Stimulated activated naive CD4-positive, alpha-beta T cell (primary cell): ENCODE data around the gene NOS3.
"Not testable (repeated sequence)": the region's sequence is repeated elsewhere in the genome, so short reads cannot be mapped to it uniquely, and the experiment has no call there.

ENCODE experiments used
- DNase-seq, 6 experiments: peaks; one replicate each; lab custom pipeline; 2025; lab: John Stamatoyannopoulos, UW

NOS3 gene

DNA sequence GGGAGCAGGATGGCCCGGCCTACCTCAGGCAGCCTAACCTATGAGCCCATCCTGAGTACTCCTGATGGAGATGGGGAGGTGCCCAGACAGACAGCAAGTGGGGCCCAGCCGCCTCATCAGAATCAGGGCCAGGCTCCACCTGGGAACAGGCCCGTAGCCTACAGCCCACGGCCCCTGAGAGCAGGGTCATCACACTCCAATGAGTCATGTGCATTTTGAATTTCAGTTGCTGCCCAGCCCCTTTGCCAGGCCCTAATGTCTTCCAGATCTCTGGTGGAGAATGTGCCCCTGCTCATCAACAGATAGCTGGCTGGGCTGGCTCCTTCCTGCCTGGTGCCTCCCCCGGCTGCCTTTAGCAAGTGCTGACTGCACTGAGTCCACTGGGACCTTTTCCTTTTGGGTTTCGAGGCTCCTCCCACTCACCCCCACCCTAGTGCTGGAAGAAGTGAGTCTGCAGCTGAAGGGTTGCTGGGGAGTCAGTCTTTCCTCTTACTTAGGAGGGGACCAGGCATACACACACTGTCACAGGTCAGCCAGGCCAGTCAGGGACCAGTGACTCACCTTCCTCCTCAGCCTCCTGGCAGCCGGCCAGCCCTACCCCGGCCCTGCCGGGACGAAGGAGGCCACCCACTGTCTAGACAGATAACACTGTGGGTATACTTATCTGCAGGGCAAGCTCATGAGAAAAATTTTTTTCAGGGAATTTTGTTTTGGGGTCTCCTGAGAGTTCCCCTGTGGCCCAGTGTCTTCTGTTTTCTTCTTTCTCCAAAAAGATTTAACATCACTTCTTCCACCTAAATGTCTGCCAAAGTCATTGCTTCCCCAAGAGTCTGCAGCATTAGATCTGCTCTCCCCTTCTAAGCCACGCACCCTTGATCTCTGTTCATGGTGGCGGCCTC lies 48.4 kb downstream of the NOS3 start:
- DNase-seq = no peak

DNA sequence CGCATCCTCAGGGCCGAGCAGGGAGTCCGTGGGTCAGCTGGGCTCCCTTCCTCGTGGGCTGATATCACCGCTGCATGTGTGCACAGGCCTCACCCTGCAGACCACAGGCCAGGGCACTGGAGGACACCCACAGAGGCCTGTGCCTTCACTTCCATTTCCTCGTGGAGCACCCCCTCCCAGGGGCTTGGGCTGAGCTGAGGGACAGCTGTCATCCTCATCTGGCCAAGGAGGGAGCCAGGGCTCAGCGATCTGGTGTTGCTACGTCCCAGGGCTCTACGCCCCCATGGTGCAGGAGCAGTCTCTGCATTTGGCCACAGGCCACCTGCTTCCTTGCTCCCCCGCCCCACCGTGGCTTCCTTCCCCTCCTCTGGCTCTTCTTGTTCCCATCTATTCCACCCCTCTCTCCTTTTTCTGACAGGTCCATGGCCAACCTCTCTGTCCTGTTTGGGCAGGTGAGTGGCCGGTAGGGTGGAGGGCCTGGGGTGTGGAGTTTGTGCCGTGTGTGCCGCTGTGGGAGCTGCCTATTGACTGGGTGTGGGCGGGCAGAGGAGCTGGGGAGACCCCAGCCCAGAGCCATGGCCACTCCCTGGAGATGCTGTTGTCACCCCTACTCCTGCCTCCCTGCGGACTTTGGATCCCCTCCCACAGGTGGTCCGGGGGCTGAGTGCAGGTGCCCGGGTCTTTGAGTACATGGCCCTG lies 49.2 kb downstream of the NOS3 start:
- DNase-seq = no peak

DNA sequence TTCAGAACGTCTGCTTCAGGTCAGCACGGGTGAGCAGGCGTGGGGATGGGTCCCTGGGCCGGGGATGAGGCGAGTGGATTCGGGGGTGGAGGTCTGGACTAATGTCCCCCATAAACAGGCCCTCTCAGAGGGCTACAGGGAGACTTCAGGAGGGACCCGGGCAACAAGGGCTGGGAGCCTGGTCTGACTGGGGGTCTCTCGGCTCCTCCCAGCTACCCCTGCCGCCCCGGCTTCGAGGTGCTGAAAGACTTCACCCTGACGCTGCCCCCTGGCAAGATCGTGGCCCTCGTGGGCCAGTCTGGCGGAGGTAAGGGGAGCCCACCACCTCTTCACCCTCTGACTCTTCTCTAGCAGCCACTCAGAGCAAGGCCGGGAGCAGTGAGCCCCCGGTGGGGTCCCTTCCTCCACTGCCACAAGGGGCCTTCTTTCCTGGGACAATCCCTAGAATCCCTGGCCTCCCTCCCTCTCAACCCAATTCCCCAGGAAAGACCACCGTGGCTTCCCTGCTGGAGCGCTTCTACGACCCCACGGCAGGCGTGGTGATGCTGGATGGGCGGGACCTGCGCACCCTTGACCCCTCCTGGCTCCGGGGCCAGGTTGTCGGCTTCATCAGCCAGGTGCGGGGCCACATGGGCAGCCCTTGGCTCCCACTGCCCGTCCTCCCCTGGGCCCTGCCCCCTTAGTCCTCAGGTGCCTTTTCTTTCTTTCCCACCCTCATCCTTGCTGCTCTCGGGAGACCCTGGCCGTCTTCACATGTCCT lies 50.0 kb downstream of the NOS3 start:
- no peak for DNase-seq

DNA sequence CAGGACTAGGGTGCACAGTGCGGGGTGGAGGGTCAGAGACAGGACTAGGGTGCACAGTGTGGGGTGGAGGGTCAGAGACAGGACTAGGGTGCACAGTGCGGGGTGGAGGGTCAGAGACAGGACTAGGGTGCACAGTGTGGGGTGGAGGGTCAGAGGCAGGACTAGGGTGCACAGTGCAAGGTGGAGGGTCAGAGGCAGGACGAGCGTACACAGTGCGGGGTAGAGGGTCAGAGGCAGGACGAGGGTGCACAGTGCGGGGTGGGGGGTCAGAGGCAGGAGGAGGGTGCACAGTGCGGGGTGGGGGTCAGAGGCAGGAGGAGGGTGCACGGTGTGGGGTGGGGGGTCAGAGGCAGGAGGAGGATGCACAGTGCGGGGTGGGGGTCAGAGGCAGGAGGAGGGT lies 52.6 kb downstream of the NOS3 start:
- DNase-seq = not testable (repeated sequence)

DNA sequence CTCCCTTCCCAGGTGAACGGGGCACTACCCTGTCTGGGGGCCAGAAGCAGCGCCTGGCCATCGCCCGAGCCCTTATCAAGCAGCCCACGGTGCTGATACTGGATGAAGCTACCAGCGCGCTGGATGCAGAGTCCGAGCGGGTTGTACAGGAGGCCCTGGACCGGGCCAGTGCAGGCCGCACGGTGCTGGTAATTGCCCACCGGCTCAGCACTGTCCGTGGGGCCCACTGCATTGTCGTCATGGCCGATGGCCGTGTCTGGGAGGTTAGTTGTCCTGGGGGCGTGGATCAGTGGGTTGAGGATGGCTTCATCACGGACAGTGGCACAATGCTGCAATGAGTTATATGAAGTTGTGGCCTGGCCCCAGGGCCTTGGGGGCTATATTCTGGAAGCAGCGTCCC lies 53.1 kb downstream of the NOS3 start:
- DNase-seq = no peak

DNA sequence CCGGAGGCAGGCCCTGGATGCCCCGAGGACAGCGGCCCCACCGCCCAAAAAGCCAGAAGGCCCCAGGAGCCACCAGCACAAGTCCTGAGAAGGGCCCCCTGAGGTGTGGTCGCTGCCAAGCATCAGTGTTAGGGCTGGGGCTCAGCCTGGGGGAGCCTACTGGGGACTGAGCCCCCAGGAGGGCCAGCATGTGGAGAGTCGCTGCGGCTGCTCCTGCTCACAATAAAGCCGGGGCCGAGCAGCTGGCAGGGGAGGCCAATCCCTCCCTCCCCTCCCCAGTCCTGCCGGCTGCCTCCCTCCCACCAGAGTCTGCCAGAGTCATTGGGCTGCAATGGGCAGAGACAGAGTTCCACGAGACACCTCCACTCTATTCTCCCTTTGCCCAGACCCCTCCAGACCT lies 54.4 kb downstream of the NOS3 start:
- no peak for DNase-seq

DNA sequence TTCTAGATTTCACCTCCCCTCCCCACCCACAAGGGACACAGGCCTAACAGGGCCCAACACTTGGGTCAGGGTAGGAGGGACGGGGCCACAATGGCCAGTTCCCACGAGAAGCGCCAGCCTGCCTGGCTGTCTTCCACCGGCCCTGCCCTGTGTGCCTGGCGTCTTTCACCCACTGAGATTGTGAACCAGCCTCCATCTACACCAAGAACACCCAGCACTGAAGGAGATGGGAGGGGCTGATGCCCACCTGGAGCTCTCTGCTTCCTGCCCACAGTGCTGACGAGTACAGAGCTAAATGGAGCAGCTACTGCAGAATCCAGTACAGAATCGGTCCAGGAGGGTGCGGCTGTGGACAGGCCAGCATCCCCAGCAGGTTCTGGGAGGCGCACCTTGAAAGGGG lies 55.1 kb downstream of the NOS3 start:
- no peak for DNase-seq

DNA sequence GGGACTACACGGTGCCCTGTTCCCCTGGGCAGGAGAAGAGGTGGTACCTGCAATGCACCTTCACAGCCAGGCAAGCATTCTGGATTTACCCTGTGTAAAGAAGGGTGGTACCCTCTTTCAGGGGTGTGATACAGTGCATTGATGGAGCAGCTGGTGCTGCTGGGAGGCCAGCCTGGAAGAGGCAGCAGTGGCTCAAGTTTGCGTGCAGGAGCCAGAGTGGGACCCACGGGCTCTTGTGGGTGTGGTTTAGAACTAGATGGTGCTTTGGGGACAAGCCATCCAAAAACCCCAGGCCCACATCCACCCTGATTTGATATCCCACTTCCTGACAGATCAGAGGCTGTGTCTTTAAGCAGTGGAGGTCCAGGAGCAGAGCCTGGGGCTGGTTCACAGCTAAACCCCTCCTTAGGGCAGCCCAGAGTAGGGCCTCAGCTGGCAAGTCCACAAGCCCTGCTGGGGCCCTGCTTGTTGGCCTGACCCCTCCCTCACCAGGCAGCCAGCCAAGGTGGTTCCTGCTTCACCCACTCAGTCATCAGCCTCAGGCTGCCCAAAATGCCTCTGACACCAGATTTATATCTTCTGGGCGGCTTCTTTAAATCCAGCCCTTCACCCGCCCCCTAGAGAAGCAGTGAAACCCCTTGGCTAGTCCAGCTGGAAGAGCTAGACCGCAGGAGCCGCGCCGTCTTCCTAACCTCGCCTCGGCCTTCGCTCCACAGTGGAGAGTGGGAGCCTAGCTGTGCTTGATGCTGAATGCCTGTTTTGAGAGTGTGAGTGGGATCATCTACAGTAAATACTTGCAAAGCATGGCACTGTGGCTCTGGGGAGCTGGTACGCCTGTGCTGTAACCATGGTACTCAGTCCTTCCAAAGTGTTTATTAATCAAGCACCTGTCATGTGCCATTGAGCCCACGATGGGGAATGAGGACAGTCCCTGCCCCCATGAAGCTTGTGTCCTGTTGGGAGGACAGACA lies 56.1 kb downstream of the NOS3 start:
- DNase-seq = no peak

DNA sequence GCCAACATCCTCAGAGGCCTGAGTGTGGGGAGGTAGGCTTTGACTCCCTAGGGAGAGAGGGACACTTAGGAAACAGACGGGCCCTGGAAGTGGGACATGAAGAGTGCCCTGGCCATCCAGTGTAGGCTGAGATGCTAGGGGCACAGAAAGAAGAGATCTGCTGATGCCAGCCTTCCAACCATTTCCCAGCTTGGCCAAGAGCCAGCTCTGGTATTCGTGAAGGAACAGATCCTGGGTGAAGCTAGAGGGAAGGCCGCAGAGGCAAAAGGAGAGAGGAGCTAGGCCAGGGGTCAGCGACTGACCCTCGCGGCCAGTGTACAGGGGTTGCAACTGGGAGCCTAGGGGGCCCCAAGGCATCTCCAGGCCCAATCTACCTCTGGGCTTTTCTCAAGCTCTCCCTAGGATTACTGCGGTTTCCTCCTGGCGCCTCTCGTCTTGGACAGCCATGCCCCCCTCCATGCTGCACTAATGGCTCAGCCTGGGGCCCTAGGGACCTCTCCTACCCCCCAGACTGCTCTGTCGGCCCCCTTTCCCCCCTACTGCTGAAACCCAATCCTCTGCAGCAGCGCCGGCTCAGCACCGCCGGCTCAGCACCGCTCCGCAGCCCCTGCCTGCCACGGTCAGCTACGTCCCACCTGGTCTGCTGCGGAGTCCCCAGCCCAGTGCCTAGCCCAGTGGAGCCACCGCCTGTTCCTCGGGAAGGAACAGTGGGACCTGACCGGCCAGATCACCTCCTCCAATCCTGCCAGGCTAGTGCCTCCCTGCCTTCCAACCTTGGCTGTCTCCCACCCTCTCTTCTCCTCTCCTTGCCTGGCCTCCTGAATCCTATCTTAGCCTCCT lies 57.4 kb downstream of the NOS3 start, which contains the start of gene ASIC3:
Gene ASIC3, plus strand, starts transcription at position 556 of the 840 bp plus-strand sequence. CDS start 355 bp downstream, outside the sequence.
- DNase-seq = no peak

DNA sequence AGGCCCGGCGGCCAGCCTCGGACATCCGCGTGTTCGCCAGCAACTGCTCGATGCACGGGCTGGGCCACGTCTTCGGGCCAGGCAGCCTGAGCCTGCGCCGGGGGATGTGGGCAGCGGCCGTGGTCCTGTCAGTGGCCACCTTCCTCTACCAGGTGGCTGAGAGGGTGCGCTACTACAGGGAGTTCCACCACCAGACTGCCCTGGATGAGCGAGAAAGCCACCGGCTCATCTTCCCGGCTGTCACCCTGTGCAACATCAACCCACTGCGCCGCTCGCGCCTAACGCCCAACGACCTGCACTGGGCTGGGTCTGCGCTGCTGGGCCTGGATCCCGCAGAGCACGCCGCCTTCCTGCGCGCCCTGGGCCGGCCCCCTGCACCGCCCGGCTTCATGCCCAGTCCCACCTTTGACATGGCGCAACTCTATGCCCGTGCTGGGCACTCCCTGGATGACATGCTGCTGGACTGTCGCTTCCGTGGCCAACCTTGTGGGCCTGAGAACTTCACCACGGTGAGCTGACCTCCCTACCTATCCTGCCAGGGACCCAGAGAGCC lies 58.2 kb downstream of the NOS3 start:
- no peak for DNase-seq

DNA sequence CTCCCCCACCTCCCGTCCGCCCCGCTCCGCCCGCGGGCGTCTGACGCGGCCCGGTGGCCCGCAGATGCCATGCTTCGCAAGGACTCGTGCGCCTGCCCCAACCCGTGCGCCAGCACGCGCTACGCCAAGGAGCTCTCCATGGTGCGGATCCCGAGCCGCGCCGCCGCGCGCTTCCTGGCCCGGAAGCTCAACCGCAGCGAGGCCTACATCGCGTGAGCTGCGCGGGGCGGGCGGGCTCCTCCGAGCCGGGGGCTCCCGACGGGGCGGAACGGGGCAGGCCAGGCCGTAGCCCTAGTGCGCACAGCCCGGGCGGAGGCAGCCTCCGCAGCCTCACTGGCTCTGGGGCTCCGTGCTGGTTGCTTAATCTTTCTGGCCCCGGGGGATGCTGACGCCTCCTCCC lies 60.3 kb downstream of the NOS3 start:
- peak; percentile 38 to 67 (median 62) for DNase-seq

DNA sequence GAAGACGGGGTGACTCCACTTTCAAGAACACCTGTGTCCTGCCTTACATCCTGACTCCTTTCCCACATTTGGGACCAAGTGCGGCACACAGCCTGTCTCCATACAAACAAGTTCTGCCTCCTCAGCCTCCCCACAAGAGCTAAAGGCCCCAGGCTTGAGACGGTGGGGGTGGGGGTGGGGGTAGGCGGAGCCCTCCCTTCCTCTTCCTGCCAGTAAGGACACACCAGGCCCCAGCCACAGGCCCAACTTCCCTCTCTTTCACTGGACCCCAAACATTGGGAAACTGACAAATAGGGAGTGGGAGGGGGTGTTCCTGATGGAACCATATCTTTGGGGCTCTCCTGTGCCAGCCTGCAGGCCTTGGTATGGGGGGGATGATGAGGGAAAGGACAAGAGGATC lies 62.3 kb downstream of the NOS3 start:
- DNase-seq = no peak

DNA sequence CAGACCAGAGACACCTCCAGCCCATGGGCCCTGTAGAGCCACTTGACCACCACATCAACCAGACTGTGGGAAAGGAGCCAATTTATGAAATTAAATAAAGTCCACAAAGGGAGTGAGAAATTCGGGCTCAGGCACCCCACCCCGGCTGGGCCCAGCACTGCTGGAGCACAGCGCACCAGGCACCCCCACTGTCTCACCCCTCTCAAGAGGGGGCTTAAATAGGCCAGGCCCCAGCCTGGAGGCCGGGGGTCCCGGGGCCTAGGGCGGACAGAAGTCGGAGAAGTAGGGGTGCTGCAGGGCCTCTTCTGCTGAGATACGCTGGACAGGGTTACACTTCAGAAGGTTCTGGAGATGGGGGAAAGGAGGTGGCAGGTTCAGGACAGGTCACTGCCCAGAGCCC lies 62.9 kb downstream of the NOS3 start:
- DNase-seq = no peak

DNA sequence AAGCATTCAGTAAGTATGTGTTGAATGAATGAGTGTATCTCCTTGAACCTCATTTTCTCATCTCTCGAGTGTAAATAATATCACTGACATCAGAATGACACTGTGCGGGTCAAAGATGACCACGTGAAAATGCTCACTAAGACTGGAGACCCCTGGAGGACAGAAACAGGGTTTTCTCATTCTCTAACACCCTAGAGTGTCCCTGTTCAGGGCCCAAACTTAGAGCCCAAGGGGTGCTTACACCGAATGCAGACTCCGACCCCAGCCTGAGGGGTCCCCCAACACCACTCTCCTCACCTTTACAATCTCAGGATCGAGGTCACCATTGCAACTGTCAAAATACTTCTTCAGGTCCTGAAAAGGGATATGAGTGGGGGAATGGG lies 65.5 kb downstream of the NOS3 start:
- no peak for DNase-seq

DNA sequence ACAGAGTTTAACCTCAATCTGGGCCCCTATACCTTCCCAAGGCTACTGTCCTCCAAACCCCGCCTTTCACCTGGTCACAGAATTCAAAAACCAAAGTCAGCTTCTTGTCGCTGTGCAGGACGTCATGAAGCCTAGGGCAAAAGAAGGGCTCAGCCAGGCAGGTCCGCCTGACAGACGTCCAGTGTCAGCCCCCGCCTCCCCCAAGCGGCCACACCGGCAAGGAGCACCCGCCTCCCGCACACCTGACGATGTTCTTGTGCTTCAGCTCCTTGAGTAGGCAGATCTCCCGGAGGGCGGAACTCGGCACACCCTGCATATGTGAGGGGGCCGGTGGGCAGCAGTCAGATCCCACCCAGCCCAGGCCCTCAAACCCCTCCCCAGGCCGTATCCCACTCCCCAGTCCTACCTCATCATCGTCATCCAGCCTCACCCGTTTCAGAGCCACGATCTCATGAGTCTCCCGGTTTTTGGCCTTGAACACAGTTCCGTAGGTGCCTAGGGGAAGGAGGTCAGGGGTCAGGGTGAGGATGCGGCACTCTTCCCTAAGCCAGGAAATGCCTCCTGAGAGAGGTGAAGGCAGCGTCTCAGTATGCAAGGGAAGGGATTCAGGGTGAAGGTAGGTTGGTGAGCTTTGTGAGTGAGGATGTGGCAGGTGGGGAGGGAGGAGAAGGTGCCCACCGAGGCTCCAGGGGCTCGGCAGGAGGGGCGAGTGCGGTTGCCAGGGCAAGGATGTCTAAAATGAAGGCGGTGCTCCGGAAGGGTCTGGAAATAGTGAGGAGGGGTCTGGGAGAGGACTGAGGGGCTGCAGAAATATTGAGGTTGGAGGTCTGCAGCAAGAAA lies 66.1 kb downstream of the NOS3 start:
- DNase-seq = no peak

DNA sequence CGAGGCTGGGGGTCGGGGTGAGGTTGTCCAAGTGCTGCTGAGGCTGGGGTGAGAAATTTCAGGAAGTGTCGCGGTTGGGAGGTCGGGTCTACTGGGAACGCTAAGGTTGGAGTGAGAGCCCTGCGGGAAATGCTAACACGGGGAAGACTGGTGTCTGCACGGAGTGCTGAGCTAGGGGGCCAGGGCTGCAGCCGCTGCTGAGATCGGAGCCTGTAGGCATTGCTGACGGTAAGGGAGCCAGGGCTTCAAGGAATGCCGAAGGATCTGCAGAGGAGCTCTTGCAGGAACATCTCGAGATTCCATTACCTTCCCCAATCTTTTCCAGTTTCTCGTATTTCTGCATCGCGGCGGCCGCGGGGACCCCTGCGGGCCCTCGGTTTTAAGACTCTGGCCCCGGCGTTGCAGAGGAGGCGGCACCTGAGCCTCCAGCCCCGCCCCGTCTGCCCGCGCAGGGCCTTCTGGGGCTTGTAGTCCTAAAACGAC lies 66.7 kb downstream of the NOS3 start, which contains the start of gene CDK5:
Gene CDK5, minus strand, starts transcription at position 392 of the 483 bp plus-strand sequence. Its CDS starts 49 bp downstream, at position 343.
- DNase-seq = no peak

DNA sequence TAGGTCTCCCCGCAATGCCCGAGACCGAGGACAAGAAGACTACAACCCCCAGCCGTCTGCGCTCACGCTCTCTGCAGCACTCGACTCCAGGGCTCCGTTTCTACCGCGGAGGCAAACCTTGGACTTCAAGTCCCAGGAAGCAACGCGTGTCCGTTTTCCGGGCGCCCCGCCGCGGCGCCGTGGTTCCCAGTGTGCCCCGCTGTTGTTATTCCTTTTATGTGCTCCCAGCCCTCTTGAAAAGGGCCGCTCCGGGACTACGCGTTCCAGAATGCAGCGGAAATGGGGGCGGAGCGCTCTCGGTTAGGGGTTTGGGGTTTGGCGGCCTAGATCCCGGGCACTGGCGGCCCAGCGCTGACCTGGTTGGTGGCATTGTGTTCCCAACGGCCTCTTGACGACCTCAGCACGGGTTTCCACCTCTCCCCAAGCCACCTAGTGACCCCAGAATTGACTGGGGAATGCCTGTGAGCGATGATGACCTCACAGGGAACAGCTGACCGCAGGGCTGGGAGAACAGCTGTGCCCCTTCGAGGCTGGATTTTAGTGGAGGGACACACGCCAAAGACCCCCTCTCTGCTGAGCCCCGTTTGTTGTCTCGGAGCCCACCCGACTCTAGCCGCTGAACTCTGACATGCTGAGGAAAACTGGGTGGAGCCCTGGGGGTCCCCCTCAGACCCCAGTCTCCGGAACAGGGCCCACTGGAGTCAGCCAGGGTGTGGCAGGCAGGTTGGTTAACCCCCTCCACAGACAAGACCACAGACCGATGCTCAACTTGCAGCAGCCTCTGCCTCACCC lies 67.4 kb downstream of the NOS3 start:
- DNase-seq = peak; percentile 93 to 98 (median 96)

DNA sequence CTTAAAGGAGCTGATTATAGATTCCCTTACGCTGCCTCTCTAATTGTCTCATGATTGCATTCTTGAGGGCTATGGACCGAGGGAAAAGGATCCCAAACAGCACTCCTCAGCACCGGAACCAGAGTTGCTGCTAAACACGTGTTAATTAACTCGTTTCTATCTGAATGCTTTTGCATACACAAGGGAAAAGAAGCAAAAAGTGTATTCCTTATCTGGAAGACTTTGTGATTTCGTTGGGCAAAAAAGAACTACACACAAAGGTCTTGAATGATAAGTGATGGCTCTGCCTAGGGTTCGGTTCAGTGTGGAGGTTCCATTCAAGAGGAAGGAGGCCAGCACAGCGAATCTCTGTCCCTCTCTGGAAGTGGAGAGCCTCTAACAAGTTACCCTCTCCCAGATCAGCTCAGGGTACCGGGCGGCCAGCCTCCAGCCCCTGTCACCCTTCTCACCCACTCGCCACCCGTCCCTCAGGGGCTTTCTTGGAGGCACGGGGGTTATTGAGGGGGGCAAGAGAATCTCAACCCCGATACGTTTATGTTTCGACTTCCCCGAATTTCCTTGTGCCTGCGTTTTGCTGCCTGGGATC lies 68.1 kb downstream of the NOS3 start:
- peak in 3 of 6 experiments; percentile 31 to 61 (median 56) for DNase-seq
